Esophagus squamous epithelium (tissue), 5 donors: ENCODE results near the gene CCR4. TPM values are rescaled to one million over a fixed set of nuclear protein-coding genes. Genes with fewer than 3 reads are reported as not detected.

Experiments used
- DNase-seq: peaks from one replicate; lab custom pipeline; 2025; lab: John Stamatoyannopoulos, UW
- H3K27ac ChIP-seq, 4 donors: fragments of 200-600 bp; sonication (generic); one replicate each; pipeline ENCODE4 v1.5.1; 2016 to 2019; ENCODE audit warnings: mild to moderate bottlenecking in 1 of 4
- H3K27me3 ChIP-seq, 4 donors: fragments of 200-600 bp; sonication (generic); 1 replicate in 3 of 4; 2 replicates in 1 of 4; pipeline versions ENCODE4 v1.5.1 to v1.6.0; 2017 to 2021; ENCODE audit warnings: antibody characterized with exemption in 1 of 4
- H3K36me3 ChIP-seq, 3 donors: fragments of 200-600 bp; sonication (generic); one replicate each; pipeline ENCODE4 v1.5.1; 2016 to 2019
- H3K4me1 ChIP-seq, 3 donors: fragments of 200-600 bp; sonication (generic); one replicate each; pipeline ENCODE4 v1.5.1; 2017 to 2019
- H3K4me3 ChIP-seq, 4 donors: fragments of 200-600 bp; sonication (generic); 1 replicate in 3 of 4; 2 replicates in 1 of 4; pipeline ENCODE4 v1.5.1; 2016 to 2019; ENCODE audit warnings: mild to moderate bottlenecking in 2 of 4, moderate library complexity in 1 of 4
- H3K9me3 ChIP-seq, 3 donors: fragments of 200-600 bp; sonication (generic); one replicate each; pipeline ENCODE4 v1.5.1; 2016 to 2019
- CTCF ChIP-seq, 6 experiments: fragments of 450-650 bp in 4 of 6; fragments of 200-600 bp in 2 of 6; sonication (generic) in 2 of 6; IDR thresholded peaks; one replicate each; pipeline ENCODE4 v1.5.1; 2016 to 2019; ENCODE audit warnings: antibody characterized with exemption in 6 of 6, mild to moderate bottlenecking in 4 of 6, moderate library complexity in 4 of 6
- POLR2A ChIP-seq, 4 donors: fragments of 450-650 bp; IDR thresholded peaks; one replicate each; pipeline ENCODE4 v1.6.1; 2017; ENCODE audit warnings: antibody characterized with exemption in 4 of 4, mild to moderate bottlenecking in 4 of 4, moderate library complexity in 3 of 4
- WGBS, 2 donors: methylation state at CpG; one replicate each; pipeline ENCODE4 v1.1.5; 2018; 5-methylcytosine and 5-hydroxymethylcytosine counted together
- intact Hi-C: fragments of 100-400 bp; cut with DNase I; formaldehyde crosslinking; loops from one replicate; pipeline ENCODE4 v1.15.0; 2022
- total RNA-seq, 4 donors: library from RNA; depleted of rRNA; stranded (reverse); fragments of >200 nt; gene quantifications; one replicate each; pipeline ENCODE4 v1.1.0, GENCODE V29; 2016
- donor health status: DM: yes; HTN: yes; CAD: no.

CCR4 gene
- total RNA-seq, 4 donors from 2014 or later, result 0.27 to 0.94 (median 0.62) TPM

GRCh38 chr3:32946973-32947788 is 4.3 kb upstream of the CCR4 start:
- TF ChIP-seq CTCF (IDR thresholded peaks at IDR 0.05), result no peak
- no peak for TF ChIP-seq POLR2A (IDR thresholded peaks at IDR 0.05)
- Histone ChIP-seq H3K4me3 (no peak overlapping the region), H3K9me3 (no peaks in the 10 kb centered on the region), H3K27ac (no peak overlapping the region), H3K36me3 (no peaks in the 10 kb centered on the region), H3K27me3 (no peaks in the 10 kb centered on the region), H3K4me1 (no peaks in the 10 kb centered on the region)
- WGBS, 2 donors, result 70 to 77% methylated on average over 5 of the region's 5 CpGs
- intact Hi-C loops, result loop anchor here (10.0 kb wide), 1 partner anchor 418 kb away; no protein-coding TSS in a partner anchor
- DNase-seq, result no peak

GRCh38 chr3:32947789-32948238 is 3.6 kb upstream of the CCR4 start:
- peak; percentile 47 for DNase-seq
- no peak for TF ChIP-seq POLR2A (IDR thresholded peaks at IDR 0.05)
- peak; percentile 63 to 82 (median 73) for TF ChIP-seq CTCF (IDR thresholded peaks at IDR 0.05)
- Histone ChIP-seq H3K4me1 (no peaks in the 10 kb centered on the region), H3K36me3 (no peaks in the 10 kb centered on the region), H3K4me3 (no peak overlapping the region), H3K9me3 (no peaks in the 10 kb centered on the region), H3K27ac (no peak overlapping the region), H3K27me3 (no peaks in the 10 kb centered on the region)
- 24 to 29% methylated on average over 4 to 7 of the region's 7 CpGs for WGBS, 2 donors
- intact Hi-C loops, result loop anchor here (10.0 kb wide), 1 partner anchor 417 kb away; no protein-coding TSS in a partner anchor

GRCh38 chr3:32948625-32949445 is 2.6 kb upstream of the CCR4 start:
- Histone ChIP-seq H3K4me3 (no peak overlapping the region), H3K27ac (no peak overlapping the region), H3K27me3 (no peaks in the 10 kb centered on the region), H3K36me3 (no peaks in the 10 kb centered on the region), H3K9me3 (no peaks in the 10 kb centered on the region), H3K4me1 (no peaks in the 10 kb centered on the region)
- 79 to 90% methylated on average over 10 of the region's 10 CpGs for WGBS, 2 donors
- TF ChIP-seq CTCF (IDR thresholded peaks at IDR 0.05), result no peak
- TF ChIP-seq POLR2A (IDR thresholded peaks at IDR 0.05), result no peak
- no peak for DNase-seq
- intact Hi-C loops, result loop anchor here (10.0 kb wide), 1 partner anchor 416 kb away; no protein-coding TSS in a partner anchor

- Histone ChIP-seq H3K4me1 (no peaks in the 10 kb centered on the region), H3K4me3 (no peak overlapping the region), H3K36me3 (no peaks in the 10 kb centered on the region), H3K9me3 (no peaks in the 10 kb centered on the region), H3K27ac (no peak overlapping the region), H3K27me3 (no peaks in the 10 kb centered on the region)
- no peak for TF ChIP-seq POLR2A (IDR thresholded peaks at IDR 0.05)
- intact Hi-C loops, result loop anchor here (5.0 kb wide), 1 partner anchor 122 kb away; no protein-coding TSS in a partner anchor
- no peak for DNase-seq
- WGBS, 2 donors, result 95 to 100% methylated on average over 3 of the region's 3 CpGs
Measured at GRCh38 chr3:32950516-32950915, 928 bp upstream of the CCR4 start.

- Histone ChIP-seq H3K4me1 (no peaks in the 10 kb centered on the region), H3K9me3 (no peaks in the 10 kb centered on the region), H3K27me3 (no peaks in the 10 kb centered on the region), H3K27ac (no peak overlapping the region), H3K36me3 (no peaks in the 10 kb centered on the region), H3K4me3 (peak overlapping the region in 1 of 4 donors; percentile 21)
- no peak for DNase-seq
- intact Hi-C loops, result loop anchor here (5.0 kb wide), 1 partner anchor 120 kb away; no protein-coding TSS in a partner anchor
- no peak for TF ChIP-seq POLR2A (IDR thresholded peaks at IDR 0.05)
- no peak for TF ChIP-seq CTCF (IDR thresholded peaks at IDR 0.05)
- 74 to 81% methylated on average over 7 to 9 of the region's 11 CpGs for WGBS, 2 donors
Measured at GRCh38 chr3:32952369-32953077, 1.1 kb downstream of the CCR4 start.
